Globus pallidus (tissue), 1 donor: ENCODE measurements around the gene TCF7.

Experiments used
- DNase-seq: peaks from one replicate; pipeline ENCODE4 v3.0.0-alpha.2; 2015; ENCODE audit warnings: low spot score

Gene TCF7

GRCh38 chr5:134178096-134178419 is 63.6 kb downstream of the TCF7 start:
- DNase-seq = no peak

- no peak for DNase-seq
Measured at GRCh38 chr5:134183481-134183880, 69.0 kb downstream of the TCF7 start.

DNA sequence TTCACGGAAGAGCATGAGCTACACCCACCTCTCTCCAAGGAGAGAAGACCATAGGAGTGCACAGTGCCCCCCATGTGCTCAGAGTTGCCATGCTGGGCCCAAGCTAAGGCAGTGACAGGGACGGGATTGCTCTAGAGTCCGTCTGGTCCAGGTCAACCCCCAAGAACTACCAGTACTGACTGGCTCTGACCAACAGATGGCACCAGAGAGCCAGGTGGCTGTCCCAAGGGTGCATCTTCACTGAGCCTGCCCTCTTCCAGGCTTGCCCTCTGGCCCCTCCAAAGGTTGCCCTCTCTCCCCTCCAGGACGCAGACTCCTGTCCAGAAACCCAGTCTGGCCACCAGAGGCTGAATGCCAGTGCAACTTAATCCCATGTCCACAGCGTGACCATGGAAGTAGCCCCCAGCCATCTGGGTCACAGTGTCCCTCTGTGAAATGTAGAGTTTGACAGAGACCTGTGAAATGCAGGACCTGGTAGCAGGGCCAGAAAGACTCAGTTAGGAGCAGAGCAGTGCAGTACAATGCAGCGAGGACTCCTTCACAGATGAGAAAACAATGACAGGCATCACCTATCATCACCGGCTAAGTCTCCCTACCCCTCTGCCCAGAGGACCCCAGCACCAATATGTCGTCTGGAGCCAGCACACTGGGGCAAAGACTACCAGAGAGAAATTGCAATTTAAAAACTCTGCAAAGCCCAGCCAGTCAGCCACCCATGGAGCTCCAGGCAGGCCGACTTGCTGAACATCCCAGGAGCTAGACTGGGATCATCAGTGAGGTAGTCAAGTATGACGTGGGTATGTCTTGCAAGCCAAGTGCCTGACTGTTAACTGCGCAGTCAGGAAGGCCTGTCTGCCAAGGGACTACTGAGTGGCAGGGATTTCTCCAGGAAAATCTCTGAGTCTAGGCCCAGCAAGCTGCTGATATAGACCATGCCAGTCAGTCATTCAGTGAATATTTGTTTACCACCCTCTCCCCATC is 70.0 kb downstream of the TCF7 start:
- peak; percentile 60 for DNase-seq

- DNase-seq = no peak
Measured at GRCh38 chr5:134188092-134188491, 73.6 kb downstream of the TCF7 start.

DNA sequence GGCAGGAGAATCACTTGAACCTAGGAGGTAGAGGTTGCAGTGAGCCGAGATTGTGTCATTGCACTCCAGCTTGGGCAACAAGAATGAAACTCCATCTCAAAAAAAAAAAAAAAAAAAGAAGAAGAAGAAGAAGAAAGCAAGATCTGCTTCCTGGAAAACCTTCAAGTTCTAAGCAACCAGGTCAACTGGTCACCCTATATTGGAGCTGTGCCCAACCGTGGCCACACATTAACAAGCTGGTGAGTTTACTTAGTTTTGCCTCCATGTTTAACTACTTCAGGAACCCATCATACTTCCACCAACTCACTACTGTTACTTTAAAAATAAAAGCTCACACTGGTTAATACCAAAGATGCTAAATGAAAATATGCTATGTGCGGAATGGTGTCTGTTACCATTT is 74.5 kb downstream of the TCF7 start:
- no peak for DNase-seq

DNA sequence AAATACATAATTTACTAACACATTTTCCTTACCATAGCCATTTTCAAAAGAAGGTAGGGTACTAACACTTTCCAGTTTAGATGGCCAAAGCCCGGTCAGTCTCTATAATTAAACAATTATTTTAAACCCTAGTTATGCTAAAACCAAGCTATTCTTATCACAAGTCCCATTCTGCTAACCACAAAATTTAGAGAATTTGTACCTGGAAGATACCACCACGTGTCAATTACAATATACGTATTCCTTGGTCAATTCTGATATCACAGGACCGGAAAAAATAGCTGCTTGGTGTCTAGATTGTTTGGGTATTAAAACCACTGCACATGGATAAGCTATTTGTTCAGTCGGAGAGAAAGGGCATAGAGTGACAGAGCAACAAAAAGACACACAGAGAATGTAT is 81.2 kb downstream of the TCF7 start:
- DNase-seq = no peak
